H1 (cell line): Measurements from ENCODE around the gene CAMTA1. TPM values are rescaled to one million over a fixed set of nuclear protein-coding genes. Genes with fewer than 3 reads are reported as not detected.

Experiments used
- CTCF ChIA-PET: fragments of 300-600 bp; sonication (Branson Sonifier 250); formaldehyde crosslinking; loops from one replicate; lab custom pipeline; 2021; ENCODE audit not compliant: partially characterized antibody; lab: Charles Lee
- POLR2A ChIA-PET: fragments of 300-600 bp; sonication (Branson Sonifier 250); formaldehyde crosslinking; loops from one replicate; lab custom pipeline; 2021; ENCODE audit warnings: inconsistent platforms; ENCODE audit not compliant: partially characterized antibody; lab: Charles Lee
- DNase-seq, 2 experiments: peaks; one replicate each; pipeline versions ENCODE4 v3.0.0 to v3.0.0-alpha.2; 2010 to 2022; ENCODE audit warnings: low spot score in 2 of 2, low read depth in 1 of 2, mixed read lengths in 1 of 2
- FAIRE-seq: peaks from 2 replicates; lab custom pipeline; 2011; peaks lifted over from hg19 to GRCh38; lab: Jason Lieb, UNC
- H2AFZ ChIP-seq: 2 replicates; pipeline ENCODE4 v1.8.1; 2012; ENCODE audit warnings: low read length, inconsistent platforms
- H2AK5ac ChIP-seq: 2 replicates; pipeline ENCODE4 v1.6.1; 2013; ENCODE audit warnings: low read depth, low read length
- H2BK120ac ChIP-seq: replicated peaks from 2 replicates; pipeline ENCODE3; 2013; ENCODE audit warnings: low read depth, low read length, inconsistent platforms
- H2BK12ac ChIP-seq: 2 replicates; pipeline ENCODE4 v1.6.1; 2013; ENCODE audit warnings: low read depth, low read length
- H2BK15ac ChIP-seq: 2 replicates; pipeline ENCODE4 v1.6.1; 2013; ENCODE audit warnings: low read length
- H2BK20ac ChIP-seq: 2 replicates; pipeline ENCODE4 v1.6.1; 2013; ENCODE audit warnings: low read length
- H2BK5ac ChIP-seq: 2 replicates; pipeline ENCODE4 v1.6.1; 2013; ENCODE audit warnings: low read depth, low read length
- H3K14ac ChIP-seq: 2 replicates; pipeline ENCODE4 v1.6.1; 2013; ENCODE audit warnings: inconsistent platforms; ENCODE audit not compliant: insufficient read length
- H3K18ac ChIP-seq: 2 replicates; pipeline ENCODE4 v1.6.1; 2013; ENCODE audit warnings: low read length; ENCODE audit errors: extremely low read depth
- H3K23ac ChIP-seq: 2 replicates; pipeline ENCODE4 v1.6.1; 2013; ENCODE audit warnings: inconsistent platforms; ENCODE audit not compliant: insufficient read length
- H3K23me2 ChIP-seq: 2 replicates; pipeline ENCODE4 v1.6.1; 2013; ENCODE audit warnings: low read depth, low read length
- H3K27ac ChIP-seq: 2 replicates; pipeline ENCODE4 v1.6.1; 2011; ENCODE audit warnings: low read depth, low read length, inconsistent platforms
- H3K27me3 ChIP-seq, 4 experiments: replicated peaks in 1 of 4; 1 replicate in 1 of 4; 2 replicates in 3 of 4; pipeline versions ENCODE4 v1.6.1 to v1.8.1; 2011 to 2013; ENCODE audit warnings: low read length in 3 of 4, mild to moderate bottlenecking in 3 of 4, inconsistent platforms in 2 of 4, mixed read lengths in 2 of 4, moderate library complexity in 1 of 4; ENCODE audit not compliant: control insufficient read depth in 3 of 4, insufficient read depth in 3 of 4; ENCODE audit errors: extremely low read depth in 1 of 4
- H3K36me3 ChIP-seq, 4 experiments: 2 replicates each; pipeline versions ENCODE4 v1.6.1 to v1.8.1; 2011 to 2013; ENCODE audit warnings: mild to moderate bottlenecking in 4 of 4, low read length in 3 of 4, moderate library complexity in 2 of 4, control low read depth in 1 of 4, inconsistent platforms in 1 of 4; ENCODE audit not compliant: insufficient read depth in 4 of 4, control insufficient read depth in 2 of 4
- H3K4ac ChIP-seq: replicated peaks from 2 replicates; pipeline ENCODE3; 2013; ENCODE audit warnings: low read length, low read depth, mixed read lengths, inconsistent platforms; ENCODE audit not compliant: insufficient read length
- H3K4me1 ChIP-seq, 4 experiments: replicated peaks in 1 of 4; 1 replicate in 1 of 4; 2 replicates in 3 of 4; pipeline versions ENCODE4 v1.6.1 to v1.8.1; 2011 to 2013; ENCODE audit warnings: low read length in 3 of 4, inconsistent platforms in 2 of 4, mixed read lengths in 1 of 4; ENCODE audit not compliant: insufficient read depth in 4 of 4, control insufficient read depth in 3 of 4
- H3K4me2 ChIP-seq, 2 experiments: 2 replicates each; pipeline versions ENCODE4 v1.6.1 to v1.8.1; 2011 to 2013; ENCODE audit warnings: low read depth in 2 of 2, low read length in 2 of 2, control low read depth in 1 of 2, inconsistent platforms in 1 of 2, mild to moderate bottlenecking in 1 of 2; ENCODE audit not compliant: insufficient read depth in 1 of 2
- H3K4me3 ChIP-seq, 4 experiments: fragments of 200-600, 300-600 bp in 1 of 4; sonication (generic), shearing (Covaris generic), sonication (Bioruptor Twin) in 1 of 4; 2 replicates each; pipeline versions ENCODE4 v1.5.1 to v1.8.1; 2011 to 2016; ENCODE audit warnings: low read length in 4 of 4, low read depth in 3 of 4, control low read depth in 2 of 4, inconsistent platforms in 2 of 4, mild to moderate bottlenecking in 2 of 4, mixed read lengths in 1 of 4, moderate library complexity in 1 of 4; ENCODE audit not compliant: insufficient read depth in 2 of 4; ENCODE audit errors: extremely low read depth in 1 of 4
- H3K56ac ChIP-seq: replicated peaks from 2 replicates; pipeline ENCODE3; 2013; ENCODE audit warnings: low read depth, mild to moderate bottlenecking, mixed read lengths, low read length, inconsistent platforms; ENCODE audit not compliant: insufficient read length
- H3K79me1 ChIP-seq: 2 replicates; pipeline ENCODE4 v1.6.1; 2013; ENCODE audit warnings: low read depth, low read length, control low read depth
- H3K79me2 ChIP-seq, 2 experiments: 2 replicates each; pipeline versions ENCODE4 v1.6.1 to v1.8.1; 2012 to 2013; ENCODE audit warnings: low read length in 2 of 2, mild to moderate bottlenecking in 2 of 2, inconsistent platforms in 1 of 2; ENCODE audit not compliant: insufficient read depth in 2 of 2, control insufficient read depth in 1 of 2
- H3K9ac ChIP-seq, 4 experiments: replicated peaks in 1 of 4; 1 replicate in 1 of 4; 2 replicates in 3 of 4; pipeline versions ENCODE4 v1.6.1 to v1.8.1; 2011 to 2013; ENCODE audit warnings: low read depth in 3 of 4, low read length in 3 of 4, control low read depth in 2 of 4, mild to moderate bottlenecking in 2 of 4, moderate library complexity in 2 of 4, inconsistent platforms in 1 of 4; ENCODE audit errors: extremely low read depth in 1 of 4
- H3K9me3 ChIP-seq, 2 experiments: 2 replicates each; pipeline versions ENCODE4 v1.6.1 to v1.8.1; 2012 to 2013; ENCODE audit warnings: mild to moderate bottlenecking in 2 of 2, moderate library complexity in 2 of 2, control low read depth in 1 of 2, inconsistent platforms in 1 of 2, low read depth in 1 of 2, low read length in 1 of 2, mixed read lengths in 1 of 2; ENCODE audit not compliant: insufficient read depth in 2 of 2
- H4K20me1 ChIP-seq, 2 experiments: replicated peaks in 1 of 2; 2 replicates each; pipeline versions ENCODE3 to v1.8.1; 2011 to 2013; ENCODE audit warnings: inconsistent platforms in 2 of 2, low read length in 2 of 2, mild to moderate bottlenecking in 1 of 2; ENCODE audit not compliant: insufficient read depth in 2 of 2, control insufficient read depth in 1 of 2
- H4K5ac ChIP-seq: 2 replicates; pipeline ENCODE4 v1.6.1; 2013; ENCODE audit warnings: low read length, low read depth, mixed read lengths, inconsistent platforms; ENCODE audit not compliant: insufficient read length
- H4K8ac ChIP-seq: 2 replicates; pipeline ENCODE4 v1.8.0; 2013; ENCODE audit warnings: mild to moderate bottlenecking, moderate library complexity, low read length, inconsistent platforms; ENCODE audit not compliant: insufficient read depth; ENCODE audit errors: extremely low read depth
- H4K91ac ChIP-seq: replicated peaks from 2 replicates; pipeline ENCODE3; 2013; ENCODE audit warnings: low read length, mixed read lengths, inconsistent platforms; ENCODE audit not compliant: insufficient read length
- ASH2L ChIP-seq: fragments of 200-600, 300-600 bp; sonication (generic); IDR thresholded peaks from one replicate; pipeline ENCODE4 v1.7.1; 2017; ENCODE audit warnings: low read length
- CHD2 ChIP-seq: IDR thresholded peaks from 2 replicates; pipeline ENCODE4 v1.6.1; 2012; ENCODE audit warnings: low read length, improper control_type of control experiment
- JUND ChIP-seq: IDR thresholded peaks from 2 replicates; pipeline ENCODE4 v1.6.1; 2011; ENCODE audit warnings: mild to moderate bottlenecking, improper control_type of control experiment, low read length
- KDM1A ChIP-seq: fragments of 200-600, 300-600 bp; sonication (generic); IDR thresholded peaks from 2 replicates; pipeline ENCODE4 v1.7.1; 2016; ENCODE audit warnings: mild to moderate bottlenecking, low read length, borderline replicate concordance
- NRF1 ChIP-seq: IDR thresholded peaks from 2 replicates; pipeline ENCODE4 v1.6.1; 2011; ENCODE audit warnings: mild to moderate bottlenecking, low read depth, low read length, improper control_type of control experiment
- RAD21 ChIP-seq, 2 experiments: IDR thresholded peaks in 1 of 2; conservative IDR thresholded peaks in 1 of 2; 2 replicates each; pipeline ENCODE4 v1.6.1; 2011; ENCODE audit warnings: low read depth in 2 of 2, low read length in 2 of 2, improper control_type of control experiment in 1 of 2, inconsistent platforms in 1 of 2, mild to moderate bottlenecking in 1 of 2, moderate library complexity in 1 of 2
- RFX5 ChIP-seq: IDR thresholded peaks from 2 replicates; pipeline ENCODE4 v1.6.1; 2011; ENCODE audit warnings: low read depth, low read length, improper control_type of control experiment, borderline replicate concordance
- SAP30 ChIP-seq: fragments of 300-600 bp; sonication (generic); IDR thresholded peaks from 2 replicates; pipeline ENCODE4 v1.7.1; 2012; ENCODE audit warnings: low read length, moderate library complexity, mild to moderate bottlenecking, inconsistent platforms; ENCODE audit not compliant: insufficient read depth, insufficient replicate concordance
- SIRT6 ChIP-seq: IDR thresholded peaks from one replicate; pipeline ENCODE4 v1.7.1; 2012; ENCODE audit warnings: low read length, inconsistent platforms
- TAF1 ChIP-seq: IDR thresholded peaks from 2 replicates; pipeline ENCODE4 v1.6.1; 2011; ENCODE audit warnings: mild to moderate bottlenecking, low read depth, low read length
- WGBS, 2 experiments: shearing (Covaris generic) in 1 of 2; methylation state at CpG; one replicate each; pipeline versions ENCODE4 v1.1.6 to v1.1.7; 2013 to 2015; ENCODE audit warnings: low lambda C conversion rate in 2 of 2, mixed read lengths in 2 of 2, inconsistent platforms in 1 of 2, low coverage in 1 of 2, missing lambda C conversion rate in 1 of 2; ENCODE audit not compliant: insufficient replicate concordance in 2 of 2, insufficient coverage in 1 of 2, insufficient read length in 1 of 2; ENCODE audit errors: extremely low coverage in 1 of 2, missing lambda C conversion rate in 1 of 2; 5-methylcytosine and 5-hydroxymethylcytosine counted together
- polyA plus RNA-seq, 7 experiments: library from polyadenylated mRNA; depleted of rRNA in 3 of 7; stranded (reverse) in 5 of 7; unstranded in 2 of 7; fragments of >200 nt in 5 of 7; fragments of 200-250 nt in 2 of 7; gene quantifications; 1 replicate in 5 of 7; 2 replicates in 1 of 7; 4 replicates in 1 of 7; pipeline versions ENCODE4 v1.2.1 to v1.2.3, GENCODE V29; 2011 to 2013; ENCODE audit warnings: missing spikeins in 2 of 7, mixed read lengths in 2 of 7
- total RNA-seq: library from RNA; stranded (reverse); fragmentation: NEBNext Ultra II Directional; extraction: Animal tissue kit (Norgen Biotek cat#: 25700); gene quantifications from 2 replicates; pipeline ENCODE4 v1.2.1, GENCODE V29; 2021
- TF ChIP-seq, protein P1 (sequence below), 3 experiments: IDR thresholded peaks; 1 replicate in 2 of 3; 2 replicates in 1 of 3; pipeline versions ENCODE4 v1.5.1 to v1.6.1; 2011; ENCODE audit warnings: low read length in 3 of 3, mild to moderate bottlenecking in 3 of 3, inconsistent platforms in 2 of 3, low read depth in 1 of 3, moderate library complexity in 1 of 3; ENCODE audit not compliant: insufficient read depth in 1 of 3; ENCODE audit errors: control extremely low read depth in 1 of 3

The CAMTA1 gene
- total and polyA plus RNA-seq, 2 of the 8 experiments (the other 6 are each of a cell fraction or from before 2014, with no cell fraction given), result 65.0 to 119 TPM

DNA sequence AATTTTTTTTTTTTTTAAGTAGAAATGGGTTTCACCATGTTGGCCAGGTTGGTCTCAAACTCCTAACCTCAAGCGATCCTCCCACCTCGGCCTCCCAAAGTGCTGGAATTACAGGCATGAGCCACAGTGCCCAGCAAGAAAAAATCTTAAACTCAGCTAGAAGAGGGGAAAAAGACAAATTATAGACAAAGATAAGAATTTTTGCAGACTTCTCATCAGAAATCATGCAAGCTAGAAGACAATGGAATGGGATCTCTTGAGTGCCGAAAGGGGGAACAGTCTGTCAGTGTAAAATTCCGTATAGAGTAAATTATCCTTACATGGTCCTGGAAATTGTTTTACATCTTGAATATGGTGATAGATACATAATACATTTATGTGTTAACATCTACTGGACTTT lies 294.4 kb downstream of the CAMTA1 start:
- H4K8ac ChIP-seq, result no peak overlapping the region
- no peak overlapping the region for H2BK15ac ChIP-seq
- no peaks in the 10 kb centered on the region for H3K79me1 ChIP-seq
- H3K23me2 ChIP-seq, result no peaks in the 10 kb centered on the region
- H3K9me3 ChIP-seq, result peaks cover 0 to 11% of the 10 kb centered on the region in 2 experiments
- H2BK5ac ChIP-seq, result no peak overlapping the region
- no peak overlapping the region for H3K9ac ChIP-seq
- H3K18ac ChIP-seq, result no peak overlapping the region
- H3K4ac ChIP-seq, result no peak overlapping the region
- ChIA-PET CTCF (interaction anchor here (0.8 to 3.0 kb wide), 7 partner anchors 9 to 173 kb away, joined by 3 to 12 read pairs (median 3); no protein-coding TSS in a partner anchor), POLR2A (interaction anchor here (1.7 kb wide), 1 partner anchor 10 kb away, joined by 4 read pairs; no protein-coding TSS in a partner anchor)
- FAIRE-seq (no peak), DNase-seq (no peak)
- no peak overlapping the region for H3K27ac ChIP-seq
- H4K91ac ChIP-seq, result no peak overlapping the region
- peaks cover 0 to 4% (median 0%) of the 10 kb centered on the region in 4 experiments; a peak in 2 of 7 replicates for H3K4me1 ChIP-seq
- no peaks in the 10 kb centered on the region for H3K27me3 ChIP-seq
- no peak overlapping the region for H2BK120ac ChIP-seq
- no peaks in the 10 kb centered on the region for H3K36me3 ChIP-seq
- no peak overlapping the region for H3K56ac ChIP-seq
- no peak overlapping the region for H2BK12ac ChIP-seq
- peaks cover 0 to 1% of the 10 kb centered on the region in 2 experiments for H4K20me1 ChIP-seq
- no peak overlapping the region for H2BK20ac ChIP-seq
- H3K14ac ChIP-seq, result no peak overlapping the region
- no peak overlapping the region for H3K4me3 ChIP-seq
- H4K5ac ChIP-seq, result no peak overlapping the region
- no peak overlapping the region for H3K23ac ChIP-seq
- 92% methylated on average over 4 of the region's 4 CpGs; no CpG with 5 or more reads in 1 of the 2 experiments for WGBS, 2 experiments
- H3K4me2 ChIP-seq, result no peak overlapping the region
- no peak overlapping the region for H2AK5ac ChIP-seq
- no peak overlapping the region for H2AFZ ChIP-seq
- no peaks in the 10 kb centered on the region for H3K79me2 ChIP-seq
- no peak for TF ChIP-seq KDM1A
- TF ChIP-seq, protein P1, sequence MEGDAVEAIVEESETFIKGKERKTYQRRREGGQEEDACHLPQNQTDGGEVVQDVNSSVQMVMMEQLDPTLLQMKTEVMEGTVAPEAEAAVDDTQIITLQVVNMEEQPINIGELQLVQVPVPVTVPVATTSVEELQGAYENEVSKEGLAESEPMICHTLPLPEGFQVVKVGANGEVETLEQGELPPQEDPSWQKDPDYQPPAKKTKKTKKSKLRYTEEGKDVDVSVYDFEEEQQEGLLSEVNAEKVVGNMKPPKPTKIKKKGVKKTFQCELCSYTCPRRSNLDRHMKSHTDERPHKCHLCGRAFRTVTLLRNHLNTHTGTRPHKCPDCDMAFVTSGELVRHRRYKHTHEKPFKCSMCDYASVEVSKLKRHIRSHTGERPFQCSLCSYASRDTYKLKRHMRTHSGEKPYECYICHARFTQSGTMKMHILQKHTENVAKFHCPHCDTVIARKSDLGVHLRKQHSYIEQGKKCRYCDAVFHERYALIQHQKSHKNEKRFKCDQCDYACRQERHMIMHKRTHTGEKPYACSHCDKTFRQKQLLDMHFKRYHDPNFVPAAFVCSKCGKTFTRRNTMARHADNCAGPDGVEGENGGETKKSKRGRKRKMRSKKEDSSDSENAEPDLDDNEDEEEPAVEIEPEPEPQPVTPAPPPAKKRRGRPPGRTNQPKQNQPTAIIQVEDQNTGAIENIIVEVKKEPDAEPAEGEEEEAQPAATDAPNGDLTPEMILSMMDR (IDR thresholded peaks at IDR 0.05; ENCODE audit: control extremely low read depth in 1 of 3, insufficient read depth in 1 of 3, low read depth in 1 of 3, low read length in 3 of 3), result no peak
- no peak for TF ChIP-seq NRF1
- no peak for TF ChIP-seq SAP30
- TF ChIP-seq JUND, result no peak
- no peak for TF ChIP-seq RAD21 (IDR thresholded peaks at IDR 0.05 in 1 of 2, conservative IDR thresholded peaks at IDR 0.05 in 1 of 2; ENCODE audit: low read depth in 2 of 2, low read length in 2 of 2)
- TF ChIP-seq SIRT6, result no peak
- no peak for TF ChIP-seq TAF1
- TF ChIP-seq CHD2, result no peak
- TF ChIP-seq RFX5, result no peak
- TF ChIP-seq ASH2L, result no peak
